HG03025 (cell line): ENCODE data around the gene SYNGR4.
"Not testable (repeated sequence)": the region's sequence is repeated elsewhere in the genome, so short reads cannot be mapped to it uniquely, and the experiment has no call there.

ENCODE experiments used
- ATAC-seq: cut with Tn5 transposase; IDR thresholded peaks from one replicate; pipeline ENCODE4 v1.9.1; 2021; ENCODE audit warnings: mild to moderate bottlenecking, moderate library complexity; ENCODE audit not compliant: unreplicated experiment, low FRiP score

The SYNGR4 gene

DNA sequence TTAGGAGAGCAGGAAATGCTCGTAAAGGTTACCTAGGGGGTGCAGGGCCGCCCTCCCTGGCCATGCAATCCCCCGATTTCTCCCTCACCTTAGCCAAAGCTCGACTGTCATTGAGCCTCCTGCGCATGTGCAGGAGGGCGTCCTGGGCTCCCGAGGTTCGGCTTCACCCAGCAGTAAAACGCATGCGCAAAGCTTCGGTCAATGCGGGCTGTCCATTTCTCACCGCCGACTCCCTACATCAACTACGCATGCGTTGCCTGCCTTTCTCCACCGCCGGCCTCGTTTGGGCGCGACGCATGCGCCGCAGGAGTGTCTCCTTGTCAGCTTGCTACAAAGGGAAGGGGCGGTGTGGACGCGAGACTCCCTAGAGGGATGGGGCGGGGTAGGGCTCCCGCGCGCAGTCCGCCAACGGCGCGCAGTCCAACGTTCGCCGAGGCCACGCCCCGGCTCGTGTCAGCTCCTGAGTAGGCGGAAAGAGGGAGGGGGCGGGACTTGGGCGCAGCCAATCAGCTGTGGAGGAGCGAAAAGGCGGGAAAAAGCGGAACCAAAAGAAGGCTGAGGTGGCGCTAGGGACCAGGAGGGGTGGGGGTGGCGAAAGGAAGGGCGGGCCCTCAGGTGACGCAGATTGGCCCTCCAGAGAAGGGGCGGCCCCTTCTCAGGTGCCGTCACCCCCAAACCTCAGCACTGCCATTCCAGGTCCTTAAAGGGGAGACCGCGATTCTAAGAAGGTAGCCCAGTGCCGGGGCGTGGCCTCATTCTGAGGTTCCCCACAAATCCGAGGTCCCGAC is at the start of gene SYNGR4, which contains the start of gene TMEM143:
Gene SYNGR4 (plus strand): TSS at position 558 of the 788 bp plus-strand sequence. CDS start 1,476 bp downstream, outside the sequence.
Gene TMEM143 (minus strand): TSS at position 131 of the 788 bp plus-strand sequence. CDS start 20 bp downstream, at position 111.
- ATAC-seq: peak; percentile 83

DNA sequence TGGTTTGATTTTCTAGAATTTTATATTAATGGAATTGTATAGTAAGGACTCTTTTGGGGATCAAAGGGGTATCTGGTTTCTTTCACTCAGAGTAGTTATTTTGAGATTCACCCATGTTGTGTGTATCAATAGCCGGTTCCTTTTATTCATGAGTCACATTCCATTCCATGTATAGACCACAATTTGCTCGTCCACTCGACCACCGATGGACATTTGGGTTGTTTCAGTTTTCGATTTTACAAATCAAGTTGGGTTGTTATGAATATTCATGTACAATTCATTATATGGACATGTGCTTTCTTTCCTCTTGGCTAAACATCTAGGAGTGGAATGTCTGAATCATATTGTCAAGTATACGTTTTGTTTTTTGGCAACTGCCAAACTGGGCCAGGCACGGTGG is 48.5 kb upstream of the SYNGR4 start:
- no peak for ATAC-seq

- not testable (repeated sequence) for ATAC-seq
These were observed 46.5 kb upstream of the SYNGR4 start for GRCh38 chr19:48317708-48317960.

- no peak for ATAC-seq
These were observed 45.7 kb upstream of the SYNGR4 start for GRCh38 chr19:48318286-48318987.

GRCh38 chr19:48319647-48320541 is 44.3 kb upstream of the SYNGR4 start:
- ATAC-seq: no peak

DNA sequence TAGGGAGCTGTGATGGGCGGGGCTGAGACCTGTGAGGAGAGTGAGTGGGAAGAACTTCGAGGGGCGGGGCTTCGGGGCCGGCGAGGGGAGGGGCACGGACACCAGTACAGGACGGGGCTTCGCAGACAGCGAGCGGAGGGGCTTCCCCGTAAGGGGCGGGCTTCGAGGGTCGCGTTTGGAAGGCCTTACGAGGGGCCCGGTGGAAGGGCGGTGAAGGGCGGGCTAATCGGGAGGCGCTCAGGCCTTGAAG is 42.9 kb upstream of the SYNGR4 start:
- ATAC-seq: peak; percentile 46

DNA sequence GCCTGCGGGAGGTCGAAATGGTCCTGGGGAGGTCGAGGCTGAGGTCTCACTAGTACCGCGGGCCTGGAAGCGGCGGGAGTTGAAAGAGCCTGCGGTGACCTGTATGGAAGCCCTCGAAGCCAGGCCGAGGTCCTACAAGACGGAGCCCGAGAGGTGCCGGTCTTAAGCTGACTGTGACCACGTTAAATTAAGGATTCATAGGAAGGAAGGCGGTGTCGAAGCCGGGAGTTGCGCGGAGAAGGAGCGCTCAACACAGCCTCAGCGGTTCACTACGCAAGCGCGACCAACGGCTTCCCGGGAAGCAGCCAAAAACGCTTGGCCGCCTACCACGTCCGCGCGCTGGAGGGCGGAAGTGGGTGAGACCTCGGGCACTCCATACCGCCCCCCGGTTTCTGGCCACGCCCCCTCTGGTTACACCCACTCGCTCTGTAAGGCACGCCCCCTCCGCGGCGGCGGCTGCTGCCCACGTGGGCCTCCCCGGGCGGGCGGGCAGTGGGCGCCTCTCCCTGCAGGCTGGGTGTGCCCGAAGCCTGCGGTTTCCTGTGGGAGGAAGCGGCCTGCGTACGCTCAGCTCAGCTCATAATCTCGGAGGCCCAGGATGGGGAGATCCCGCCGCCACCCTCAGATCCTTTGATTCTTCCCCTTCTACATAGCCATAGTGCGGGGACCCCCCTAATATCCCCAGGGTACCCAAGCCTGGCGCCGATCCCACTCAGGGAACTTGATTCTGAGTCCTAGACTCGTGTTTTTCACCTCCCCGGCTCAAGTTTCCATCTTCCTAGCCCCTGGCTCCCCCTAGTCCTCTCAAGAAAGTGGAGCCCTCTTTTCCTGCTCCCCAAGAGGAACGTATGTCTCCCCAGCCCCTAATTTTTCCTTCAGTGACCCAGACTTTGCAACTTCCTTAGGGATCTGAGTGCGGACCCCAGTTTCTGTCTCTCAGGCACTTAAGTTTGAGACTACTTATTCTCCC is 42.3 kb upstream of the SYNGR4 start:
- peak; percentile 64 for ATAC-seq

DNA sequence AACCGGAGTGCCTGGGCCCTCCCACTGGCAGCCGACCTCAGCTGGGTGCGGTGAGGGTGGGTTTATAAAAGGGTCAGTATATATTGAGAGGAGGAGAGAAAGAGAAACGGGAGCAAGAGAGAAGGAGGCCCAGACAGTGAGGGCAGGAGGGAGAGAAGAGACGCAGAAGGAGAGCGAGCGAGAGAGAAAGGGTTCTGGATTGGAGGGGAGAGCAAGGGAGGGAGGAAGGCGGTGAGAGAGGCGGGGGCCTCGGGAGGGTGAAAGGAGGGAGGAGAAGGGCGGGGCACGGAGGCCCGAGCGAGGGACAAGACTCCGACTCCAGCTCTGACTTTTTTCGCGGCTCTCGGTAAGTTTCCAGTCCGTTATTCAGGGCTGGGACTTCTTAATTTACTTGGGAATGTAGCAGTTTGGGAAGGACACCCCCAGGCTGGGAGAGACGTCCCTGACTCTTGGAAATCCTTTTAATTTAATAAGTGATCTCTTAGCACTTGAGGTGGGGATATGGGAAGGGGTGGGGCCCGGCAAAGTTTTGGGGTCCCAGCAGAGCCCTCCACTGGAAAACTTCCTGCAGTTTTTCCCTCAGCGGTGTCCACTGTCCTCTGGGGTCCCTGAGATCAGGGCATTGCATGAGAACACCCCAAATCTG is 38.8 kb upstream of the SYNGR4 start, which contains the start of gene EMP3:
Gene EMP3 (plus strand): TSS at position 288 of the 646 bp plus-strand sequence. CDS start 1,293 bp downstream, outside the sequence.
- no peak for ATAC-seq

DNA sequence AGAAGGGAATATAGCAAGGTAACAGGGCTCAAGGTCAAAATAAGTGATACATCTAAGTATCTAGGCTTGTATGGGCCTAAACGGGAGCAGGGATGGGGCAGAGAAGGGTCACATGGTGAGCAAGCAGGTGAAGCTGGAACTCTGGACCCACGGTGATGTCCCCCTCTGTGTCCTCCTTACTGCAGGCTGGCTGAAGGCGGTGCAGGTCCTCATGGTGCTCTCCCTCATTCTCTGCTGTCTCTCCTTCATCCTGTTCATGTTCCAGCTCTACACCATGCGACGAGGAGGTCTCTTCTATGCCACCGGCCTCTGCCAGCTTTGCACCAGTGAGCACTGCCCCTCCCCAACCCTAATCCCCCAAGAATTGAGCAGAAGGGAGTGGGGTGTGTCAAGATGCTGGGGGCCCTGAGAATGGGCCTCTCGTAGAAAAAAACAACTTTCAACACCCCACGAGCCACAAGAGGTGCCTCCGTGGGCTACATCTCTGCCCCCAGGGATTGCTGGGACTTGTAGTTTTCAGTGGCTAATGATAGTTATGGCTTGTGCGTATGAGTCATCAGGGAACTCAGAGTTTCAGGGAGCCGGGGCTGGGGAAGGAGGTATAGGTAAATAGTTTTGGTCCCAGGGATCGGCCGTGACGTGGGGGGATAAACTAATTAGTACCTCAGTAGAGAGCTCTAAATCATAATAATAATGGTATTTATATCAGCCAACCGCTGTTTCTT is 34.8 kb upstream of the SYNGR4 start:
- no peak for ATAC-seq

DNA sequence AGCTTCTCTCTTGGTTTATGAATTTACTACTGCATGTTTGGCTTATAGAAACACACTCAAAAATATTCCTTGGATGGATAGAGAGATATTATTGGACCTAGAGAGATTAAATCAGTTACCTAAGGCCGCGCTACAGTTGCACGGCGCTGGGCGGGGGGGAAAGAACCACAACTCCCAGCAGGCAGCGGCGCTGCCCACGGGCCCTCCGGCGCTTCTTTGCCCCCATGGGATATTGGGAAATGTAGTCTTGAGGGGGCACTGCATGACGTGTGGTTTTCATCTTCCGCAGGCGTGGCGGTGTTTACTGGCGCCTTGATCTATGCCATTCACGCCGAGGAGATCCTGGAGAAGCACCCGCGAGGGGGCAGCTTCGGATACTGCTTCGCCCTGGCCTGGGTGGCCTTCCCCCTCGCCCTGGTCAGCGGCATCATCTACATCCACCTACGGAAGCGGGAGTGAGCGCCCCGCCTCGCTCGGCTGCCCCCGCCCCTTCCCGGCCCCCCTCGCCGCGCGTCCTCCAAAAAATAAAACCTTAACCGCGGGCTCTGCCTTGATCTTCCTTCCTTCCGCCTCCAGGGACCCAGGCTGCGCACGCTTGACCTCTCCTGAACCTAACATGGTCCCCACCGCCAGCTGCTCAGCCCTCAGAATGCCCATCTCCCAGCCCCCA is 34.0 kb upstream of the SYNGR4 start:
- no peak for ATAC-seq

DNA sequence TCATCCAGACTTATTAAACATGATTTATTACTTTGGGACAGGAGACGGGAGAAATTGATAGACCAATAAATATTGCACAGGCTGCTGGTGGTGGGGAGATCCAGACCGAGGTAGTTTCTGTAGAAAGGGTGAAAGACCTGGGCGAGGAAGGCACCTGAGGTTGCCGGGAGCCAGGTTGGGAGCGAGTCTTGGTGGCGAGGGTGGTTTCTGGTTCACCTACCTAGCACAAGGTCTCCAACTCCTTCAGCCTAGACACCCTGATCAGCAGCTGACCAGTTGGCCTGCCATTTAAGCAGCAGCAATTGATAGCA is 31.9 kb upstream of the SYNGR4 start:
- ATAC-seq: no peak

- ATAC-seq: peak; percentile 64
These were observed 31.3 kb upstream of the SYNGR4 start for GRCh38 chr19:48332662-48333466.

DNA sequence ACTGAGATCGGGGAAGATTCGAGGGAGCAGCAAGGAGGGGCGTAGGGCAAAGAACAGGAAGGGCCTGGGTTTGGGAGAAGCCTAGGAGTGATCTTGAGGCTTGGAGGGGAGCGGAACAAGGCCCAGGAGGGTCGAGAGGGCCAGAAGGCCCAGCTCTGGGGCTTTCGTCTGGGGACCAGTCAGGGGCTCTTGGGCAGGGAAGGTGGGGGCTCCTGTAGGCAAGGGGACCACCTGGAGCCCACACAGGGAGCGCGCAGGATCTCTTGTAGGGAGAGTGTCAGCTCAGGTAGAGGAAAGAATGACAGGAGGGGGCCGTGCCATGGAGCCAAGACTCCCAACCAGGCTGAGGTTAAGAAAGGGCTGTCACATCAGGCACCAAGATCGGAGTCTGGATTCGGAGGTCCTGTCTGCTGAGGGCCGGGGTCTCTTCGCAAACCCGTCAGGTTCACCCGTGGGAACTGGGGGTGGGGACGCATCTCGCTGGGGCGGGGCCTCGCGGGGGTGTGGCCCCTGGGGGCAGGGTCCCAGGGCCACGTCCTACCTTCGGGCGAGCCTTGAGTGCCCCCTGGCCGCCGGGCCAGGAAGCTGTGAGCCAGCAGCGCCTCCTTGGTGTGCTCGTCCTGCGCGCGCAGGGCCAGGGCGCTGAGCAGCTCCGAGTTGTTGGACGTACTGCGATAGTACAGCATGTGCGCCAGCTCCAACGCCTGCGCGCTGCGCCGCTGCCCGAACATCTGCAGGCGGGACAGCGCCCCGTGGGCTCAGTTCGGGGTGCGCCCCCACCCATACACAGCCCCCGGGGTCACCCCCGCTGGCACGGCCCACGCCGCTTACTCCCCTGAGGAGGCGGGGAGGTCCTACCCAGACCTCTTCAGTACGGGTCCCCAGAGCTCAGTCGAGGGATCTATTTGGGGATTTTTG is 30.4 kb upstream of the SYNGR4 start:
- no peak for ATAC-seq

- ATAC-seq: no peak
These were observed 25.9 kb upstream of the SYNGR4 start for GRCh38 chr19:48338253-48338755.

GRCh38 chr19:48338802-48339503 is 25.2 kb upstream of the SYNGR4 start:
- no peak for ATAC-seq

- ATAC-seq: no peak
These were observed 23.2 kb upstream of the SYNGR4 start for GRCh38 chr19:48340995-48341394.
